T follicular helper cell (primary cell): ENCODE measurements around the gene EPOP.

Experiments used
- DNase-seq: peaks from one replicate; pipeline ENCODE4 v3.0.0-alpha.2; 2020; ENCODE audit warnings: low read depth

The EPOP gene

DNA sequence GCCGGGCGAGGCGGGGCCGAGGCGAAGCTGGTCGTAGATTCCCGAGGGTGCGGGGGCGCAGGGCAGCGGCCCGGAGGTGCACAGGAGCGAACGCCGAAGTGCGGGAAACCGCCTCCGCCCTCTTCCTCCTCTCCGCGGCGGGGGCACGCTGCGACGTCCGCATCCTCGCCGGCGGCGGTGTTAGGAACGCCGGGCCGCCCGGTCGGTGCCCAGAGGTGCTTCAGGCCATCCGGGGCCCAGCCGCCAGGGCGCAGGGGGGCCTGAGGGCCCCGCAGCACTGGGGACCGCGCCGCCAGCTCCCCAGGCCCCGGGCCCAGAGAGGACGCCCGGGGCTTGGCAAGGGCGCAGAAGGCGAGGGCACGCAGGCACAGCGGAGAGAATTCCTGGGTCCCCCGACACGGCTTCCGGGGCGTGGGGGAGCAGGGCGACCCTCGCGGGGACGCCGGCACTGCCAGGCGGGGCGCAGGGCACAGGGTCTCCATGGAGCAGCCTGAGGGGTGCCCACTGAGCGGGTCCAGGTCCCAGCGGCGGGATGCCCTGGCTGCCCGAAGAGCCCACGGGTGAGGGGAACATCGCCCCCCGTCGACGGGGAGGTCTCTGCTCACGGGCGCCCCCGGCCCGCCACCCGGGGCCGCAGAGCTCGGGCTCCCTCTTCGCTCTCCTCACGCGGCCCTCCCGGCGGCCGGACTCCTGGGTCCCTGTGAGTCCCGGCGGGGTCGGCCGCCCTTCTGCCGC, 576 bp downstream of the EPOP start:
- no peak for DNase-seq

DNA sequence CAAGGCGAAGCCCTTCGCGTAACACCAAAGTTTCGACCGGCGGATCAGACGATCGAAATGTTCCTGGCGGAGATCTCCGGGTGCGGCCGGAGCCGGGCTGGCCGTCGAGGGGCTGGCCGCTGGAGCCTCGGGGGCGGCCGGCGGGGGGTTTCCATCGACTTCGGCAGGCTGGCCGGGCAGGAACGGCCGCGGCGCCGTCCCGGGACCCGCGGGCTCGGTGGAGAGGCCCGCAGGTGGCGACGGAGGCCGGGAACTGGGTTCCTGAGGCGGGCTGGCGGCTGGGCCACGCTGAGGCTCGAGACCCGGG, 1.1 kb downstream of the EPOP start:
- no peak for DNase-seq

DNA sequence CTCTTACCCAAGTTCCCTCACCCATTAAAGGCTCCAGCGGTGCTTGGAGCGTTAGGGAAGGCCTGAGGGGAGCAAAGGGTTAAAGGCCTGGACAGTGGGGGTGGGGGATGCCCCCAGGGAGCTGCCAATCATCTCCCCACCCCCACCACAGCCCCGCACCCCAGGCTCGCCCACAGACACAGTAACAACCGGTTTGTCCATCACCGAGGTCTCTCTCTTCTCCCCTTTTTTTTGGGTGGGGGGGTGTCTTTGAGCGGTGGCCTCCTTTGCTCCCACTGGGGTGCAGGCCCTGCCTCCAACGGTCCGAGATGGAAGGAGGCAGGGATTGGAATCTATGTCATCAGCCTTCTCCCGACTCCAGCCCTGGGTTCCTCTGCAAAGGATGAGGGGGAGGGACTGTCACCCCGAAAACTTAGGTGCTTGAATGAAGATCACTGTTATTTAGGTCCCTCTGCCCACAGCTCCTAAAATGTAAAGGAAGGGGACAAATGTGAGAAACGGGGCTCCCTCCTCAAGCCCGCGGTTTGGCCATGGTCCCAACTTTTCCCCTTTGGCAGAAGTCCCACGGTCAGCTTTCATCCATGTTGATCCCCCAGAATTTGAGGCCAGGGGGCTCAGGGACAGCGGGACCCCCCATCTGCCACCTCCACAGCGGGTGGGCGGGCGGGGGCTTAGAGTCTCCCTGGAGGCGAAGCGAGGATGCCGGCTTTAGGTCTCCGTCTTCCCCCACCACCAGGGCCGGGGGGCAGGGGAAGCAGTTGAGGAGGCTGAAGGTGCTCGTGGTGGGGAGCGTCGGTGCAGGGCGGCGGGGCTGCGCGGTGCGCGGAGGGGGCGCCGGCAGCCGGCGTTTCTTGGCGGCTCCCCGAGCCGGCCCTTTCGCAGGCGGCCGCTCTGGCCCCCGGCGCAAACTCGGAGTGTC, 1.7 kb downstream of the EPOP start:
- DNase-seq = no peak

DNA sequence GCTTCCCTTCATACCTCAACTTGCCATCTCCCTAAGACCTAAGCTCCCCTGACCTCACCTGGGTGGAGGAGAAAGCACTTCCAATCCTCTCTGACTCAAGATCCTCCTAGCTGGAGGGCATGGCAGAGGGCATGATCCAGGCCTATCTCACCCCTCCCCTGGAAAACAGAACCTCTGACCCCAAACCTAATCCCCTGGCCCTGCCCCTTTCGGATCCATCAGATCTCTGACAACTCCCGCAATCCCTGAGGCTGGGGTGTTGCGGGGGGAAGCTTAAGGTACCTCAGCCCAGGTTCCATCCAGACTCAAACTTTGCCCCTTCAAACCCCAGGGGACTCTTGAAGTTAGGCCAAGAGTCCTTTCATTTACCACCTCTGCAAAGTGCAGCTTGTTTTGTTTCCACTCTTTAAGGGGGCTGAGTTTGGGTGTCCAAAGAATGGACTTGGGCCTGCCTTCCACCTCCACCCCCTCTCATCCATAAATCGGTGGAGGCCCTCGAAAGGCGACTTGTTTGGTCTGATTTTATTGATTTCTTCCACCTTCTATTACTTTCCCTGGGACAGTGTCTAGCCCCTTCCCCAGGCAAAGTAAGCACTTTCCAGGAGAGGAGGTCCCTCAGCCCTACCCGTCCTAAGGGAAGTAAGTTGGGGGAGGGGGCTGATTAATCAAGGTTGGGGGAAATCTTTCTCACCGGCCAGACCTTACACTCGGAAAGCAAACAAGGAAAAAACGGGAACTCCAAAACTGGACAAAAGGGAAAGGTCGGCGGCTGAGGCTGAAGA, 2.6 kb downstream of the EPOP start:
- DNase-seq = no peak

DNA sequence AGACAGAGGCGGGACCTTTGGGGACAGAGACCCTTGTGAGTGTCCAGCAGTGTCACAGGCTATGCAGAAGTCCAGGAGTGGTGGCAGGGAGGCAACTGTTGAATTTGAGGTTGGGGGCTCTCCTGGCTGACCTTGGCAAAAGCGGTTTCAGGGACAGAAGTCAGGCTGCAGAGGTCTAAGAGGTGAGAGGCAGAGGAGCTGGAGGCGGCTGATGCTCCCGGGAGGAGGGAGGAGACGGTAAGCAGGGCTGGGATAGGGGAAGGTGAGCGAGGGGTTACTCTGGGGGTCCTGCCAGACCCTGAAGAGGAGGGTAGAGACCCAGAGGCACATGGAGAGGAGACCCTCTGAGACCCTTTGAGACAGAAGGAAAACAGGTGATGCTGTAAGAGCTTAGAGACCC, 5.2 kb downstream of the EPOP start:
- no peak for DNase-seq

DNA sequence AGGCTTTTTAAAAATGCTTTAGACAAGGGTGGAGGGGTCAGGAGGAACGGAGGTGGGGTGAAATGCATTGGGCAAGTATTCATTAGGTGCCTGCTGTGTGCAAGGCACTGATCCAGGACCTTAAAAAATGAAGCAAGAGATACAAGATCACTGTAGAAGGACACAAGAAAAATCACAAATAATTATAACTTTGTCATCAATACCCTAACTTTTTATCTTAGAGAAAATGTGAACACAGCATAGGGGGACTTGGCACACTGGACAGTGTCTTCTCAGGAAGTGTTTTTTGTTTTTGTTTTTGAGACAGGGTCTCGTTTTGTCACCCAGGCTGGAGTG, 7.0 kb downstream of the EPOP start:
- no peak for DNase-seq

DNA sequence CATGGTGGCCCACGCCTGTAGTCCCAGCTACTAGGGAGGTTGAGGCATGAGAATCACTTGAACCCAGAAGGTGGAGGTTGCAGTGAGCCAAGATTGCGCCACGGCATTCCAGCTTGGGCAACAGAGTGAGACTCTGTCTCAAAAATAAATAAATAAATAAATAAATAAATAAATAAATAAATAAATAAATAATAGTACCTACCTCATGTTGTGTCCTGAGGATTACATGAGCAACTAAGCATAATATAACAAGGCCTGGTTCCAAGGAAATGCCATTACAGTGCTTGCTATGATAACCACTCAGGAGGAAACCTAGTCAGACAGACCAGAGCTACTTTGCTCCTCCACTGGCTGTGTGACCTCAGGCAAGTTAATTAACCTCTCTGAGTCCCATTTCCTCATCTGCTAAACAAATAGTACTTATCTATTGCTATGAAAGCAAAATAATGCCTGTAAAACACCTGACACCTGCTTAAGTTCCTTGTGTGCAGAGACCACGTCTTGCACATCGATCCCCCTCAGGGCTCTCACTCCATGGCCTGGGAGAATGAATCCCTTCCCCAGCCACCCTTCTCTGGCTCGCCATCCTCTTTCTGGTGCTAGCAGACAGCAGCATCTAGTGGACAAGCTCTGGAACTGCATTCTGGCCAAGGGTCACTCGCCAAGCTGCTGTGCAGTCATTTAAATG, 7.5 kb downstream of the EPOP start:
- DNase-seq = peak; percentile 10

DNA sequence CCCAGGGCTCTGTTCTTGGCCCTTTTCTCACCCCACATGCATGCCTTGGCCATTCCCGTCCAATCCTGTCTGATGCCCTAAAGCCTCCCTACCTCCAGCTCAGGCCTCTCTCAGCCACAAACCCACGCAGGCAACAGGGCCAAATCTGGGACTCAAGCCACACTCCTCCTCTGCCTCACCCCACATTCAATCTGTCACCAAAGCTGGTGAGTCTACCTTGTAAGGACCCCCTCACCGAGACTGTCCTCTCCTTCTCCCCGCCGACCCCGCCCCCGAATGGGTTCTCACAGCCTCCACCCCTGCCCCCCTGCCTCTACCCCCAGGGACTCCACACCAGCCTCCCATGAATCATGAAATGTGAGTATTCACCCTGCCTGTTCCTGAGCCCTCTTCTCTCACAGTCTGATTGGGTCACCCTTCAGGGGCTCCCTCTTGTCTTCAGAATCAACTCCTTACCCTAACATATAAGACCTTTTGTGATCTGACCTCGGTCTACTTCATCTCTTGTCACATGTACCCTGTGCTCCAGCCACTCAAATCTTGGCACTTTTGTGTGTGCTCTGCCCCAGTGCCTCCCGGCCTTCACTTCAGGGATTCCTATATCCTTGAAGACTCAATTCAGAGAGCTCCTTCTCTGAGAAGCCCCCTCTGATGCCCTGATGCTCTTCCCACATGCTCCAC, 10.7 kb downstream of the EPOP start:
- no peak for DNase-seq

DNA sequence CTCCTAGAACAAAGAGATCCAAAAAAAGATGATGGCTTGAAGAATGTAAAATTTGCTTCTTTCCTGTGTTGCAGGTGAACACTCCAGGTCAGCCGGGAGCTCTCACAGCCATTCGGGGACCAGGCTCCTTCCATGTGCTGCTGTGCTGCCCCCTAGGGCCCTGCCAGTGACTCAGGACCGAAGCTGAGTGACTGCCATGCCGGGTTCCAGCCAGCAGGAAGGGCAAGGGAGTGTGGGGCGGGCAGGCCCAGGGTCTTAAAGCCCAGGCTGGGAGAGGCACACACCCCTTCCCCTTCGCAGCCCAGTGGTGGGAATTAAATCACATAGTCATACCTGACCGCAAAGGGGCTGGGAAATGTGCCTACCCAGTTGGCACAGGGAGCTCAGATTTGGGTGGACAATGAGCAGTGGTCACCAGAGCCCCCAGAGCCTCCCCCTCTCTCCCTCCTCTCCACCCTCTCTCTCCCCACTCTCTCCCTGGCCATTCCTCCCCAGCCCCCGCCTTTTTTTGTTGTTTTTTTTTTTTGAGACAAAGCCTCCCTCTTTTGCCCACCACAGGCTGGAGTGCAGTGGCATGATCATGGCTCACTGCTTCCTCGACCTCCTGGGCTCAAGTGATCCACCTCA, 11.5 kb downstream of the EPOP start:
- peak; percentile 10 for DNase-seq

DNA sequence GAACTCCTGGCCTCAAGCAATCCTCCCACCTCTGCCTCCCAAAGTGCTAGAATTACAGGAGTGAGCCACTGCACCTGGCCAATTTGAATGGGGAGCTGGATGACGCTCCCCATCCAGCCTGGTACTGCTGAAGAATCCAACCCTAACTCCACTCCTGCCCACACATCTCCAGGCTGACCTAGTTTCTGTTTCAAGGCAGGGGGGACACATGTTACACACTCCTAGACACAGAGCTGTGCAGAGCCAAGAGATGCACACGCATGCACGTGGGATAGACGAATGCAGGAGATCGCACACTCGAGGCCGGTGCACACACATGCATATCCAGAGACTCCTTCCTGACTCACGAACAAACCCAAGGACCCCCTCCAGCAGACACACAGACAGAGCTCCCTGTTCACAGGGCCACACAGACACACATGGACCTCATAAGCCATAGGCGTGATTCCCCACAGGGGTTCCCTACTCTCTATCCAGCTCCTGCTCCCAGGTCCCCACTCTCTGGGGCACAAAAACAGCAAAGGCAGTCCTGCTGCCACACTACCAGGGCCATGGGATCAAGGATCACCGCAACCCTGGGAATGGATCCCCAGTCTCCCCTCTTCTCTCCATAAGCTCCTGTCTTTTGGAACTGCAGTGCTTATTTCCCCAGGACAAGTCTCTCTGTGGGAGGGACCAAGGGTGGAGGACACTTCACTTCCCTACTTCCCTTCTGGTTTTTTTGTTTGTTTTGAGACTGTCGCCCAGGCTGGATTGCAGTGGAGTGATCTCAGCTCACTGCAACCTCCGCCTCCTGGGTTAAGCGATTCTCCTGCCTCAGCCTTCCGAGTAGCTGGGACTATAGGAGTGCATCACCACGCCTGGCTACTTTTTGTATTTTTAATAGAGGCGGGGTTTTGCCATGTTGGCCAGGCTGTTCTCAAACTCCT, 14.4 kb downstream of the EPOP start:
- no peak for DNase-seq

DNA sequence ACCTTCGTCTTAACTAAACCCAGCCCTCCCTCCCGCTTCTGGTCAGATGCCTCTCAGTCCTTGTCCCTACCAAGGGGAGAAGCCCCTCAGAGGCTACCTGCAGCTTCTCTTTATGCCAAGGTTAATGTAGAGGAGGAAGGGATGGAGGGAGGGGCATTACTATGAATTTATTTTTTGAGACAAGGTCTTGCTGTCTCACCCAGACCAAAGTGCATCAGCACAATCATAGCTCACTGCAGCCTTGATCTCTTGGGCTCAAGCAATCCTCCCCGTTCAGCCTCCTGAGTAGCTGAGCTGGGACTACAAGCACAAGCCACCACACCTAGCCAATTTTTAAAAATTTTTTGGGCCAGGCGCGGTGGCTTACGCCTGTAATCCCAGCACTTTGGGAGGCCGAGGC, 15.3 kb downstream of the EPOP start:
- DNase-seq = no peak

DNA sequence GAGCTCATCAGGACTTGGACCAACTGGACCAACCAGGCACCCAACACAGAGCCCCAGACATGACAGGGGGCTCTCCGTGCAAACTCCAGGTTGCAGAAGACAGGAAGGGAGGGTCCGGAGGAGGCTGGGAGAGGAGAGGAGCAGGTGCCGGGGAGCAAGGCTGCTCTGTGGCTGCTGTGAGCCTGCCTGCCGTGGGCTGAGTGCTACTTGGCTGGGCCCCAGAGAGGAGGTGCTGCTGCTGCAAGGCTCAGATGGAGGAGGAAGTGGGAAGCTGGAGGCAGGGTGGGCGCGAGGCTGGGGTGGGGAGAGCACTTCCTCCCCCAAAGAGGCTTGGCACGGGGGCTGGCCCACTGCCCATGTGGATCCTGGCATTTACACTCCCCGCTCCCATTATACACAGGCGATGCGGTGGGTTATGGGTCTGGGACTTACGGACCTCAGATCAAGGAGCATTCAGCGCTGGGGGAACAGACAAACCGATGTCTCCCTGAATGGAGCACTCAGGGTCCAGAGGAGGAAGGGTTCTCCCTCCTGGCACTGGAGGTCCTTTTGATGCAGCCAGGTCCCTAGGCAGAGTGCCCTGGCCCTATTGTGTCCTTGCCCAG, 15.9 kb downstream of the EPOP start:
- no peak for DNase-seq

DNA sequence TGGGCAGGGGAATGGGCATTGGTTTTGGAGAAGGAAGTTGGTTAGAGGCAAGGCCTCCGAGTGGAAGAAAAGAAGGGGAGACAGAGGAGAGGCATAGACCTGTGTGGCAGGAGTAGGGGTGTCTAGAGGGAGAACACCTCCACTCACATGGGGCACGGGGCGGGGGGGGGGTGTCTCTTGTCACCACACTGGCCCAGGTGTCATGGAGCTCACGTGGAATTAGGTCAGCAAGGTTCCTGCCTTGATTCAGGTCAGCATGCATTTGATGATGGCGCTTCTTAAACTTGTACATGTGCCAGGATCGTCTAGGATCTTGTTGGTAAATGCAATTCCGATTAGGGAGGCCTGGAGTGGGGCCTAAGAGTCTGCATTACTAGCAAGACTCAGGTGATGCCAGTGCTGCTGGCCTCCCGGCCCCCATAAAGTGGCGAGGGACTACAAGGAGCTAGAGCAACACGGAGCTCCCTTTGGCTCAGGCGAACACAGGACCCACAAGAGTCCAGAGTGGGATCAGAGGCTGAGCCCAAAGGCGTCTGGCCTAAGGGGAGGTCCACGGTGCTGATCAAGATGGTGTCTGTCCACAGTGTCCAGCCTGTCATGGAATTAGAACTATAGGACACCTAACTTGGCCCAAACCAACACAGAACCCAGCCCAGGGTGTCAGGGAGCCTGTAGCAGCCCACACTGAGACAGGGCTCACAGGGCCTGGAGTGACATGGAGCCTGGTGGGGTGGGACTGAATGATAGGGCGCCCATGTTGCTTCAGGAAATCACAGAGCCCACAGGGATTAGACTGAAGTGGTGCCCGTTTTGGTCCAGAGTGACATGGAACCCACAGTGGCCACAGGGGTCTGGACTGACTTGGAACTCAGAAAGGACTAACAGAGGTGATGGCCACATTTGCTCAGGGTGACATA, 16.7 kb downstream of the EPOP start:
- no peak for DNase-seq

DNA sequence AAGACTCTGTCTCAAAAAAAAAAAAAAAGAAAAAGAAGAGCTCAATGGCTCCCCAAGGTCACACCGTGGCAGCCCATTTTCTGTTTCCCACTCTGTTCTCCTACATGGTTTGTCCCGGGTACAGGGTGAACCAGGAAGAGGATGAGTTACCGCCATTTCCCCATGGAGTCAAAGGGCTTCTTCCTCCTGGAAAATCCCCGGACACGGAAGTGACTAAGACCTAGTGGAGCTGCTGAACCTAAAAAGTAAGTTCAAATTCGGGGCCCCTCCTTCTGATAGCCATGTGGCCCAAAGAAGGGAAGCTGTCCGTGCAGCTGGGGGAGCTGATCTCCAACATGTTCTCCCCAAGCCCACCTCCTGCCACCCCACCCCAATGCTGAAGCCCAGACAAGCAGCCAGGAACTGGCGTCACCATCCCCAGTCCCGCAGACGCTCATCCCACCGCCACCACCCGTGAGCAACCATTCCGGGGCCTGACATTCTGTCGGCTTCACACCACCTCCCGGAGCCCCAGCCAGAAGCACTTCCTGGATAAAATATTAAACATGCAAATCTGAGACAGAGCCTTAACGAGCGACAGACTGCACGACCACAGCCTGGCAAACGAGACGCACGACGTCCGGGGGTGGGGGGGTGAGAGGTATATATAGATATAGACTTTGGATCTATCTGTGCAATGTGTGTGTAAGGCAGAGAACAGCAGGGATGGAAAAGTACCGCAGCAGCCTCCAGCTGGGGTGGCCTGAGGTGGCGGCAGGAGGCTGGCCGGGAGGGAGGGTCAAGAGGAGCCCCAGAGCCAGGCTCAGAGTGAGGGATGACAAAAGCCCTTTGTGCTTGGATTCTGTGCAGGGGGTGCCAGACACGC, 17.6 kb downstream of the EPOP start:
- DNase-seq = no peak

DNA sequence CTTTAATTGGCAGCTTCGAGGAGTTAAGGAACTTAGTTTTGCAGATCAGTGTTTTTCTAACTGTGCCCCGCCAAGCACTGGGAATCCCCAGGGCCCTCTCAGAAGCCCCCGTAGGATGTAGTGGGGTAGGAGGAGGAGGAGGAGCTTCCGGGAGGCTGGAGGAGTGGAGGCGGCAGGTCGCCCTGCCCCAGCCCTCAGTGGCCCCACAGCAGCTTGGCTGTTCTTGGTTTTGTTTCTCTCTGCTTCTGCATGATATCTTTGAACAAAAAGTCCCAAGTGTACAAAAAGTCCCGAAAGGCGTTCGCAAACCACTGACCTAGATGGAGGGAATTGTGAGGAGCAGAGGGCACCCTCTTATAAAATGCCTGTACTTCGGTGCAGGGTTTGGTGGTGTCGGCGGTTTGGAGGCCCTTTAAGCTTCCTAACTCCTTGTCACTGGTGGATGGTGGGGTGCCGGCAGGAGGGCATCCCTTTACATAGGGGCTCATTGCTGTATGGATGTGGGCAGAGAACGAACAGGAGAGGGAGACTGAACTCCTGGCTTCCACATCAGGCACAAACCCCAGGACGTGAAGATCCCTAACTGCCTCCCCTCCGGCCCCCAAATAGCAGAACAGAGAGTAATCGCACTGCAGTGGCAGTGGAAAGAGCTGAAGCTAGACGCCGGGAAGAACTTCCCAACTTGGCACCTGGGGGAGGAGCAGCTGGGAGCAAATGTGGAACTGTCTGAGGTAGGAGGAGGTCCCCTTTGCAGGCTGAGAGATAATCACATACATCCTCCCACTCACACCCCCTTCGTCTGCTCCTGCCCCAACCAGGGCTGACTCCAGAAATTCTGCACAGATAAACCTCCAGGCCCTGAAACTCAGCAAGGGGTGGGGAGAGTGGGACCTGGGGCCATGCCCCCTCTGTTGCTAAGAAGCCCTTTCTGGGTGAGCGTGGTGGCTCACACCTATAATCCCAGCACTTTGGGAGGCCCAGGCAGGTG, 20.1 kb downstream of the EPOP start:
- no peak for DNase-seq

DNA sequence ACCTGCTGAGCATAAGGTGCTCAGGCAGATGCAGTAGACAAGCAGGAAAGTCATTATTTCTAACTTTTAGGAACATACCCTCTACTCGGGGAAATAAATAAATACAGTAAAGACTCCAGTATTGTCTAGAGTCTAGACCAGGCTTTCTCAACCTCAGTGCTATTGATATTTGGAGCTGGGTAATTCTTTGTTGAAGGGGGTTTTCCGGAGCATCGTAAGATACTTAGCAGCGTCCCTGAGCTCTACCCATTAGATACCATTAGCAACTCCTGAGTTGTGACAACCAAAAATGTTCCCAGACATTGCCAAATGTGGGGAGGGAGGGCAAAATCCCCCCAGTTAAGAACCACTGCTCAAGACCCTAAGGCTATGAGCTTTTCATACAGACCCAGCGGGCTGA, 21.1 kb downstream of the EPOP start:
- no peak for DNase-seq
